Lower leg skin (tissue), 4 donors: ENCODE data around the gene ZNF496. TPM values are rescaled to one million over a fixed set of nuclear protein-coding genes. Genes with fewer than 3 reads are reported as not detected.

Source experiments
- DNase-seq, 2 donors: peaks; one replicate each; pipeline ENCODE4 v3.0.0-alpha.2; 2019; ENCODE audit warnings: low spot score in 2 of 2
- H3K4me3 ChIP-seq: fragments of 200-600 bp; sonication (generic); 2 replicates; pipeline ENCODE4 v1.5.1; 2017; ENCODE audit warnings: mild to moderate bottlenecking, low read depth; ENCODE audit not compliant: poor library complexity, severe bottlenecking
- POLR2A ChIP-seq, 2 donors: fragments of 450-650 bp; IDR thresholded peaks; one replicate each; pipeline ENCODE4 v1.6.1; 2016 to 2017; ENCODE audit warnings: antibody characterized with exemption in 2 of 2, mild to moderate bottlenecking in 1 of 2, moderate library complexity in 1 of 2
- WGBS, 2 donors: methylation state at CpG; one replicate each; pipeline ENCODE4 v1.1.5; 2018; 5-methylcytosine and 5-hydroxymethylcytosine counted together
- intact Hi-C: fragments of 100-400 bp; cut with DNase I; formaldehyde crosslinking; loops from one replicate; pipeline ENCODE4 v1.15.0; 2023; ENCODE audit warnings: low total_unique reads
- total RNA-seq, 4 donors: library from RNA; depleted of rRNA; stranded (reverse); fragments of >200 nt; gene quantifications; one replicate each; pipeline ENCODE4 v1.1.0, GENCODE V29; 2016
- TF ChIP-seq, protein P1 (sequence below), 3 donors: fragments of 450-650 bp; IDR thresholded peaks; one replicate each; pipeline ENCODE4 v1.5.1; 2016; ENCODE audit warnings: antibody characterized with exemption in 3 of 3, mild to moderate bottlenecking in 3 of 3, moderate library complexity in 2 of 3

The ZNF496 gene
- total RNA-seq, 4 donors from 2014 or later: 16.3 to 32.7 (median 25.9) TPM

DNA sequence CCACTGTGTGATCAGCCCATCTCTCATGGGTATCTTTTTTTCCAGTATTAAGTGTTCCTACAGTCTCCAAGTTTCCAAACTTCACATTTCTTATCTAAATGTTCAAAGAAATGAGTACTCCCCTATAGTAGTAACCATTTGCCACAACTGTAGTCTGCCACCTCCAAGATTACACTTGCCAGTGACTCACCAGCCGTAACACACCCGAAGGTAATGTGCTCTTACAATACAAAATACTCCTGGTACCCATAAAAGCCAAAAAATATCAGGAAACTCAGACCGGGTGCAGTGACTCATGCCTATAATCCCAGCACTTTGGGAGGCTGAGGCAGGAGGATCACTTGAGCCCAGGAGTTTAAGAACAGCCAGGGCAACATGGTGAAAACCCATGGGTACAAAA lies 20.5 kb upstream of the ZNF496 start:
- no peak for TF ChIP-seq POLR2A (IDR thresholded peaks at IDR 0.05)
- TF ChIP-seq, protein P1, sequence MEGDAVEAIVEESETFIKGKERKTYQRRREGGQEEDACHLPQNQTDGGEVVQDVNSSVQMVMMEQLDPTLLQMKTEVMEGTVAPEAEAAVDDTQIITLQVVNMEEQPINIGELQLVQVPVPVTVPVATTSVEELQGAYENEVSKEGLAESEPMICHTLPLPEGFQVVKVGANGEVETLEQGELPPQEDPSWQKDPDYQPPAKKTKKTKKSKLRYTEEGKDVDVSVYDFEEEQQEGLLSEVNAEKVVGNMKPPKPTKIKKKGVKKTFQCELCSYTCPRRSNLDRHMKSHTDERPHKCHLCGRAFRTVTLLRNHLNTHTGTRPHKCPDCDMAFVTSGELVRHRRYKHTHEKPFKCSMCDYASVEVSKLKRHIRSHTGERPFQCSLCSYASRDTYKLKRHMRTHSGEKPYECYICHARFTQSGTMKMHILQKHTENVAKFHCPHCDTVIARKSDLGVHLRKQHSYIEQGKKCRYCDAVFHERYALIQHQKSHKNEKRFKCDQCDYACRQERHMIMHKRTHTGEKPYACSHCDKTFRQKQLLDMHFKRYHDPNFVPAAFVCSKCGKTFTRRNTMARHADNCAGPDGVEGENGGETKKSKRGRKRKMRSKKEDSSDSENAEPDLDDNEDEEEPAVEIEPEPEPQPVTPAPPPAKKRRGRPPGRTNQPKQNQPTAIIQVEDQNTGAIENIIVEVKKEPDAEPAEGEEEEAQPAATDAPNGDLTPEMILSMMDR (IDR thresholded peaks at IDR 0.05): no peak
- H3K4me3 ChIP-seq: no peak overlapping the region
- 85 to 89% methylated on average over 3 of the region's 3 CpGs for WGBS, 2 donors
- intact Hi-C loops: no loop called here
- DNase-seq: no peak

DNA sequence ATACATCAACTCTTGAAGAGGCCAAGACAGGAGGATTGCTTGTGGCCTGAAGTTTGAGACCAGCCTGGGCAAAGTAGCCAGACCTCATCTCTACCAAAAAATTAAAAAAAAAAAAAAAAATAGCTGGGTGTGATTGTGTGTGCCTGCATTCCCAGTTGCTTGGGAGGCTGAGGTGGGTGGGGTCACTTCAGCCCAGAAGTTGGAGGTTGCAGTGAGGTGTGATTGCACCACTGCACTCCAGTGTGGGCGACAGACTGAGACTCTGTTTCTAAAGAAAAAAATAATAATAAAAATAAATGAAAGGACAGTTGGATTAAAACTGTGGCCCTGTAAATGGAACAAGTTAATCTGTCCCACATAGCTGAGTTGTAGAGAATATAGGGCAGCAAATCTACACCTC lies 18.9 kb upstream of the ZNF496 start:
- WGBS, 2 donors: 85 to 88% methylated on average over 1 of the region's 1 CpG
- TF ChIP-seq, protein P1 (IDR thresholded peaks at IDR 0.05): no peak
- TF ChIP-seq POLR2A (IDR thresholded peaks at IDR 0.05): no peak
- intact Hi-C loops: no loop called here
- no peak for DNase-seq
- H3K4me3 ChIP-seq: no peak overlapping the region

DNA sequence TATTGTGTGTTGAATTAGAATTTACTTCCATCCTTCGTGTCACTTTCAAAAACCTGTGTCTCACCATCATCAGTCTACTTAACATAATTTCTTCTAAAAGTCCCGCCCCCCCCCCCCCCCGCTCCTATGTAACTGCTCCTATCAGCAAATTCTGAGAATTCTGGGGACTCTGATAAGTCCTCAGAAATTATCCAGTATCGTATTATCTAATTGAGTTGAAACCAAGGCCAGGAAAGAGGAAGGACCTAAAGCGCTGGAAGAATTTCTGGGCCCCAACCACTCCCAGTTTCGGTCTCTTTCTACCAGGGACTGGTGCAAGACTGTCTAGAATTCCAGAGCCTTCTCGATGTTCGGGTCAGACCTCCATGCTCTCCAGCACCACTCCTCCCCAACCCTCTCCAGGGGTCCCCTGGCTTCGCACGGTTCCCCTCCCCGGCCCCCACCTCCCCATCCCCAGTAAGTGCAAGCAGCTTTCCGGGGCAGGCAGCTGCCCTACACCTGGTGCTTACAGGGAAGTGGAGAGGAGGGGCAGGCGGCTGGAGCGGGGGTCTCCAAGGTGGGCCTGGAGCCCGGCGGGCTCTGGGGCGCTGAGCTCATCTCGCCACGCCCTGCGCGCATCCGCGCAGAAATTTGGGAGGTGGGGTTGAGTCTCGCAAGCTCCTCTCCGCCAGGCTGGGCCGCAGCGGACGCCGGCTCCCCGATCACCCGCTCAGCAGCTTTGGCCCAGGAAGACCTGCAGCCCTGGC lies 16.0 kb upstream of the ZNF496 start:
- WGBS, 2 donors: 12 to 26% methylated on average over 23 to 31 of the region's 31 CpGs
- H3K4me3 ChIP-seq: no peak overlapping the region
- TF ChIP-seq POLR2A (IDR thresholded peaks at IDR 0.05): no peak
- TF ChIP-seq, protein P1 (IDR thresholded peaks at IDR 0.05): no peak
- DNase-seq: no peak
- intact Hi-C loops: no loop called here

DNA sequence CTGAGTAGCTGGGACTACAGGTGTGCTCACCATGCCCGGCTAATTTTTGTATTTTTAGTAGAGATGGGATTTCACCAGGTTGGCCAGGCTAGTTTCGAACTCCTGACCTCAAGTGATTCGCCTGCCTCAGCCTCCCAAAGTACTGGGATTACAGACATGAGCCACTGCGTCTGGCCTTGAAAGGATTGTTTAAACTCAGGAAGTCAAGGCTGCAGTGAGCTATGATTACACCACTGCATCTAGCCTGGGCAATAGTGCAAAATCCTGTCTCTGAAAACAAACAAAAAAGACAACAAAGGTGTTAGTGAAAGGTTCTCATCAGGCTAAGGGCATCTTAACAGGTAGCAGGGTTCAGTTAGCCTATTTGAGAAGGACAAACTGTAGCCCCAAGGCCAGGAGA lies 14.2 kb upstream of the ZNF496 start:
- intact Hi-C loops: no loop called here
- TF ChIP-seq, protein P1 (IDR thresholded peaks at IDR 0.05): no peak
- TF ChIP-seq POLR2A (IDR thresholded peaks at IDR 0.05): no peak
- WGBS, 2 donors: 85 to 88% methylated on average over 4 of the region's 4 CpGs
- no peak overlapping the region for H3K4me3 ChIP-seq
- DNase-seq: no peak

DNA sequence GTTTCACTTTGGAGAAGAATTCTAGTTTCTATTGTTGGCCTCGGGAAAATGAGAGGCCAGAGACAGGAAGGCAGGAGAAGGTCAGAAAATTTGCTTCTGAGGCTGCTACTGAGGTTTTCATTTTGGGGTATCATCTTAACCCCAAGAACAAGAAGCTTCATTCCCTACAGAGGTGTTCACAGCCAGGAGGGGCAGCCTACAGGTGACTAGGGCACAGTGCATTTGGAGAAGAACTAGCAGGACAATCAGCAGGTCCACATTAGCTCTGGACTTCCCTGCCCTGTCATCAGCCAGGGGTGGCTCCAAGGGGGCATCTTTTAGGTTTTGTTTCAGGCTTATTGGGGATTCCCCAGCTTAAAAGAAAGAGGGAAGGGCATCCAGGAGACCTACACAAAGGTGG lies 12.1 kb upstream of the ZNF496 start:
- TF ChIP-seq, protein P1 (IDR thresholded peaks at IDR 0.05): no peak
- TF ChIP-seq POLR2A (IDR thresholded peaks at IDR 0.05): no peak
- WGBS, 2 donors: 66 to 69% methylated on average over 1 of the region's 1 CpG
- H3K4me3 ChIP-seq: no peak overlapping the region
- intact Hi-C loops: no loop called here
- DNase-seq: no peak
